H54 (cell line): ENCODE measurements around the gene CCDC71.

Experiments
- DNase-seq: peaks from one replicate; pipeline ENCODE4 v3.0.0; 2011; ENCODE audit warnings: low spot score, mixed read lengths; ENCODE audit not compliant: insufficient read length
- FAIRE-seq: peaks from 3 replicates; lab custom pipeline; 2011; peaks lifted over from hg19 to GRCh38; lab: Jason Lieb, UNC
- POLR2A ChIP-seq: IDR thresholded peaks from 2 replicates; pipeline ENCODE4 v1.6.1; 2011; ENCODE audit warnings: low read depth, mild to moderate bottlenecking, low read length

CCDC71 gene

GRCh38 chr3:49165771-49166751 lies at the start of gene CCDC71:
TSS of gene CCDC71 (minus strand) at chr3:49166331. CDS start at chr3:49164208, 2,123 bp downstream.
- FAIRE-seq (no peak), DNase-seq (peak; percentile 60)
- 0 out of 2 replicates have a peak, but pooled peaks have one; percentile 39 for TF ChIP-seq POLR2A

- TF ChIP-seq POLR2A: no peak
- FAIRE-seq: no peak
Observed at GRCh38 chr3:49213998-49214397, 47.9 kb upstream of the CCDC71 start.

GRCh38 chr3:49213541-49213943 lies 47.4 kb upstream of the CCDC71 start:
- DNase-seq (no peak), FAIRE-seq (no peak)

More at GRCh38 chr3:49213998-49214397, 47.9 kb upstream of the CCDC71 start:
- DNase-seq: no peak

GRCh38 chr3:49199900-49200281 lies 33.8 kb upstream of the CCDC71 start:
- TF ChIP-seq POLR2A: no peak
- DNase-seq (no peak), FAIRE-seq (no peak)

More at GRCh38 chr3:49213541-49213943, 47.4 kb upstream of the CCDC71 start:
- TF ChIP-seq POLR2A: no peak

GRCh38 chr3:49199239-49199899 lies 33.2 kb upstream of the CCDC71 start:
- TF ChIP-seq POLR2A: no peak
- FAIRE-seq (no peak), DNase-seq (no peak)

- FAIRE-seq: no peak
Observed at GRCh38 chr3:49198611-49199230, 32.6 kb upstream of the CCDC71 start.

GRCh38 chr3:49198161-49198560 lies 32.0 kb upstream of the CCDC71 start:
- DNase-seq: no peak
- TF ChIP-seq POLR2A: no peak
- no peak for FAIRE-seq

More at GRCh38 chr3:49198611-49199230, 32.6 kb upstream of the CCDC71 start:
- no peak for DNase-seq
- no peak for TF ChIP-seq POLR2A

- no peak for TF ChIP-seq POLR2A
- FAIRE-seq (no peak), DNase-seq (no peak)
Observed at GRCh38 chr3:49191741-49192140, 25.6 kb upstream of the CCDC71 start.

GRCh38 chr3:49183873-49184272 lies 17.7 kb upstream of the CCDC71 start:
- no peak for TF ChIP-seq POLR2A
- DNase-seq (no peak), FAIRE-seq (no peak)

- no peak for TF ChIP-seq POLR2A
- FAIRE-seq (no peak), DNase-seq (no peak)
Observed at GRCh38 chr3:49182682-49183081, 16.6 kb upstream of the CCDC71 start.

- DNase-seq (no peak), FAIRE-seq (no peak)
- no peak for TF ChIP-seq POLR2A
Observed at GRCh38 chr3:49181351-49181750, 15.2 kb upstream of the CCDC71 start.

- DNase-seq (no peak), FAIRE-seq (no peak)
- TF ChIP-seq POLR2A: no peak
Observed at GRCh38 chr3:49180116-49180515, 14.0 kb upstream of the CCDC71 start.

- no peak for TF ChIP-seq POLR2A
- DNase-seq (no peak), FAIRE-seq (no peak)
Observed at GRCh38 chr3:49177073-49177472, 10.9 kb upstream of the CCDC71 start.

- FAIRE-seq (no peak), DNase-seq (no peak)
- no peak for TF ChIP-seq POLR2A
Observed at GRCh38 chr3:49175530-49175929, 9.4 kb upstream of the CCDC71 start.
